ENCODE measurements around the gene CISTR.
A peak's percentile ranks its signal among the peaks of the same experiment; 100 is the strongest.

CISTR gene

GRCh38 chr12:53761306-53761705, 9.5 kb upstream of the CISTR start:
- DNase-seq = no peak

GRCh38 chr12:53759261-53759660, 7.5 kb upstream of the CISTR start:
- no peak for DNase-seq

GRCh38 chr12:53758730-53759103, 6.9 kb upstream of the CISTR start:
- no peak for DNase-seq

- DNase-seq = no peak
Observed at GRCh38 chr12:53758081-53758729, 6.4 kb upstream of the CISTR start.

- DNase-seq = peak; percentile 87
Observed at GRCh38 chr12:53757101-53757770, 5.5 kb upstream of the CISTR start.

- DNase-seq = no peak
Observed at GRCh38 chr12:53756300-53757100, 4.7 kb upstream of the CISTR start.

GRCh38 chr12:53755893-53756292, 4.1 kb upstream of the CISTR start:
- no peak for DNase-seq

GRCh38 chr12:53755451-53755891, 3.7 kb upstream of the CISTR start:
- DNase-seq = no peak

GRCh38 chr12:53754633-53755264, 3.0 kb upstream of the CISTR start:
- no peak for DNase-seq

- no peak for DNase-seq
Observed at GRCh38 chr12:53754188-53754585, 2.4 kb upstream of the CISTR start.

GRCh38 chr12:53752621-53753020, 842 bp upstream of the CISTR start:
- no peak for DNase-seq

GRCh38 chr12:53752192-53752601, 418 bp upstream of the CISTR start:
- DNase-seq = no peak

- DNase-seq = no peak
Observed at GRCh38 chr12:53750812-53751335, 905 bp downstream of the CISTR start.

GRCh38 chr12:53749986-53750811, 1.6 kb downstream of the CISTR start:
- DNase-seq = no peak

GRCh38 chr12:53748072-53748840, 3.5 kb downstream of the CISTR start:
- DNase-seq = no peak

- DNase-seq = no peak
Observed at GRCh38 chr12:53747095-53747494, 4.7 kb downstream of the CISTR start.

- peak; percentile 87 for DNase-seq
Observed at GRCh38 chr12:53746592-53747092, 5.1 kb downstream of the CISTR start.

GRCh38 chr12:53744751-53745150, 7.0 kb downstream of the CISTR start:
- DNase-seq = no peak

- DNase-seq = no peak
Observed at GRCh38 chr12:53744130-53744441, 7.7 kb downstream of the CISTR start.

- DNase-seq = peak; percentile 67
Observed at GRCh38 chr12:53743266-53744129, 8.3 kb downstream of the CISTR start.

All from activated CD4-positive, alpha-beta T cell treated with anti-CD3 and anti-CD28 coated beads, Interleukin-2, amount 50 U/mL, for 16 hours (primary cell).